ENCODE results near the gene CDK8. TPM values are rescaled to one million over a fixed set of nuclear protein-coding genes. Genes with fewer than 3 reads are reported as not detected.

The CDK8 gene
- total RNA-seq, 4 donors from 2014 or later, result 8.5 to 15.1 (median 11.2) TPM

DNA sequence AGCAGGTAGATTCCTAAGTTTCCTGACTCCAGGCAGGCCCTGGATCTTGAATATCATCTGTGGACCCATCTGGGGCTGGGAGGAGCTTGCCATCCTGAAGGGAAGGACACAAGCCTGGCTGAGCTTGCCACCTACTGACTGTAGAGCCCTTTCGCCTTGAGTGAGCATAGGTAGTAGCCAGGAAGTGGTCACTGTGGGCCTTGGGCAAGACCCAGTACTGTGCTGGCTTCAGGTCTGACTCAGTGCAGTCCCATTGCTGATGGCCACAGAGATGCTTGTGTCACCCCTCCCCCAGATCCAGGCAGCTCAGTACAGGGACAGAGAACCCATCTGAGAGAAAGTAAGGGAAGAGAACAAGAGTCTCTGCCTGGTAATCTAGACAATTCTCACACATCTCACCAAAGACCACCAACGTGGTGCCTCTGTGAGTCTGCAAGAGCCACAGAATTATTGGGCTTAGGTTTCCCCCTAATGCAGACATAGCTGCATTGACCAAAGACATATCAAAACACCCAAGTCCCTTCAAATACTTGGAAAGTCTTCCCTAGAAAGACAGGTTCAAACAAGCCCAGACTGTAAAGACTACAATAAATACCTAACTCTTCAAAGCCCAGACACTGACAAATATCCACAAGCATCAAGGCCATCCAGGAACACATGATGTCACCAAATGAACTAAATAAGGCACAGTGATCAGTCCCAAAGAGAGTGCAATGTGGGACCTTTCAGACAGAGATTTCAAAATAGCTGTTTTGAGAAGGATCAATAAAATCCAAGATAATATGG, 195.3 kb downstream of the CDK8 start:
- TF ChIP-seq, protein P1, sequence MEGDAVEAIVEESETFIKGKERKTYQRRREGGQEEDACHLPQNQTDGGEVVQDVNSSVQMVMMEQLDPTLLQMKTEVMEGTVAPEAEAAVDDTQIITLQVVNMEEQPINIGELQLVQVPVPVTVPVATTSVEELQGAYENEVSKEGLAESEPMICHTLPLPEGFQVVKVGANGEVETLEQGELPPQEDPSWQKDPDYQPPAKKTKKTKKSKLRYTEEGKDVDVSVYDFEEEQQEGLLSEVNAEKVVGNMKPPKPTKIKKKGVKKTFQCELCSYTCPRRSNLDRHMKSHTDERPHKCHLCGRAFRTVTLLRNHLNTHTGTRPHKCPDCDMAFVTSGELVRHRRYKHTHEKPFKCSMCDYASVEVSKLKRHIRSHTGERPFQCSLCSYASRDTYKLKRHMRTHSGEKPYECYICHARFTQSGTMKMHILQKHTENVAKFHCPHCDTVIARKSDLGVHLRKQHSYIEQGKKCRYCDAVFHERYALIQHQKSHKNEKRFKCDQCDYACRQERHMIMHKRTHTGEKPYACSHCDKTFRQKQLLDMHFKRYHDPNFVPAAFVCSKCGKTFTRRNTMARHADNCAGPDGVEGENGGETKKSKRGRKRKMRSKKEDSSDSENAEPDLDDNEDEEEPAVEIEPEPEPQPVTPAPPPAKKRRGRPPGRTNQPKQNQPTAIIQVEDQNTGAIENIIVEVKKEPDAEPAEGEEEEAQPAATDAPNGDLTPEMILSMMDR (IDR thresholded peaks at IDR 0.05; ENCODE audit: low read depth), result no peak

Small RNAs within 50 kb of the gene (small RNA-seq; reads per million reads assigned to genes)
- gene RF02271, result not detected

Other genes with a start within 250 kb of the CDK8 start
- under 1 TPM; 0.44 to 0.82 (median 0.54) TPM for gene SHISA2, start 202.1 kb upstream of the CDK8 start, total RNA-seq
- gene RNF6, start 31.8 kb upstream of the CDK8 start, total RNA-seq, result 10 to 100 TPM; 22.9 to 36.7 (median 27.5) TPM

Measured in subcutaneous adipose tissue (tissue), 4 donors.